H1 (cell line): ENCODE data around the gene NGFR. TPM values are rescaled to one million over a fixed set of nuclear protein-coding genes. Genes with fewer than 3 reads are reported as not detected.

ENCODE experiments used
- CTCF ChIA-PET: fragments of 300-600 bp; sonication (Branson Sonifier 250); formaldehyde crosslinking; loops from one replicate; lab custom pipeline; 2021; ENCODE audit not compliant: partially characterized antibody; lab: Charles Lee
- POLR2A ChIA-PET: fragments of 300-600 bp; sonication (Branson Sonifier 250); formaldehyde crosslinking; loops from one replicate; lab custom pipeline; 2021; ENCODE audit warnings: inconsistent platforms; ENCODE audit not compliant: partially characterized antibody; lab: Charles Lee
- DNase-seq, 2 experiments: peaks; one replicate each; pipeline versions ENCODE4 v3.0.0 to v3.0.0-alpha.2; 2010 to 2022; ENCODE audit warnings: low spot score in 2 of 2, low read depth in 1 of 2, mixed read lengths in 1 of 2
- FAIRE-seq: peaks from 2 replicates; lab custom pipeline; 2011; peaks lifted over from hg19 to GRCh38; lab: Jason Lieb, UNC
- H2AFZ ChIP-seq: 2 replicates; pipeline ENCODE4 v1.8.1; 2012; ENCODE audit warnings: low read length, inconsistent platforms
- H2AK5ac ChIP-seq: 2 replicates; pipeline ENCODE4 v1.6.1; 2013; ENCODE audit warnings: low read depth, low read length
- H2BK120ac ChIP-seq: replicated peaks from 2 replicates; pipeline ENCODE3; 2013; ENCODE audit warnings: low read depth, low read length, inconsistent platforms
- H2BK12ac ChIP-seq: 2 replicates; pipeline ENCODE4 v1.6.1; 2013; ENCODE audit warnings: low read depth, low read length
- H2BK15ac ChIP-seq: 2 replicates; pipeline ENCODE4 v1.6.1; 2013; ENCODE audit warnings: low read length
- H2BK20ac ChIP-seq: 2 replicates; pipeline ENCODE4 v1.6.1; 2013; ENCODE audit warnings: low read length
- H2BK5ac ChIP-seq: 2 replicates; pipeline ENCODE4 v1.6.1; 2013; ENCODE audit warnings: low read depth, low read length
- H3K14ac ChIP-seq: 2 replicates; pipeline ENCODE4 v1.6.1; 2013; ENCODE audit warnings: inconsistent platforms; ENCODE audit not compliant: insufficient read length
- H3K18ac ChIP-seq: 2 replicates; pipeline ENCODE4 v1.6.1; 2013; ENCODE audit warnings: low read length; ENCODE audit errors: extremely low read depth
- H3K23ac ChIP-seq: 2 replicates; pipeline ENCODE4 v1.6.1; 2013; ENCODE audit warnings: inconsistent platforms; ENCODE audit not compliant: insufficient read length
- H3K23me2 ChIP-seq: 2 replicates; pipeline ENCODE4 v1.6.1; 2013; ENCODE audit warnings: low read depth, low read length
- H3K27ac ChIP-seq: 2 replicates; pipeline ENCODE4 v1.6.1; 2011; ENCODE audit warnings: low read depth, low read length, inconsistent platforms
- H3K27me3 ChIP-seq, 4 experiments: replicated peaks in 1 of 4; 1 replicate in 1 of 4; 2 replicates in 3 of 4; pipeline versions ENCODE4 v1.6.1 to v1.8.1; 2011 to 2013; ENCODE audit warnings: low read length in 3 of 4, mild to moderate bottlenecking in 3 of 4, inconsistent platforms in 2 of 4, mixed read lengths in 2 of 4, moderate library complexity in 1 of 4; ENCODE audit not compliant: control insufficient read depth in 3 of 4, insufficient read depth in 3 of 4; ENCODE audit errors: extremely low read depth in 1 of 4
- H3K36me3 ChIP-seq, 4 experiments: 2 replicates each; pipeline versions ENCODE4 v1.6.1 to v1.8.1; 2011 to 2013; ENCODE audit warnings: mild to moderate bottlenecking in 4 of 4, low read length in 3 of 4, moderate library complexity in 2 of 4, control low read depth in 1 of 4, inconsistent platforms in 1 of 4; ENCODE audit not compliant: insufficient read depth in 4 of 4, control insufficient read depth in 2 of 4
- H3K4ac ChIP-seq: replicated peaks from 2 replicates; pipeline ENCODE3; 2013; ENCODE audit warnings: low read length, low read depth, mixed read lengths, inconsistent platforms; ENCODE audit not compliant: insufficient read length
- H3K4me1 ChIP-seq, 4 experiments: replicated peaks in 1 of 4; 1 replicate in 1 of 4; 2 replicates in 3 of 4; pipeline versions ENCODE4 v1.6.1 to v1.8.1; 2011 to 2013; ENCODE audit warnings: low read length in 3 of 4, inconsistent platforms in 2 of 4, mixed read lengths in 1 of 4; ENCODE audit not compliant: insufficient read depth in 4 of 4, control insufficient read depth in 3 of 4
- H3K4me2 ChIP-seq, 2 experiments: 2 replicates each; pipeline versions ENCODE4 v1.6.1 to v1.8.1; 2011 to 2013; ENCODE audit warnings: low read depth in 2 of 2, low read length in 2 of 2, control low read depth in 1 of 2, inconsistent platforms in 1 of 2, mild to moderate bottlenecking in 1 of 2; ENCODE audit not compliant: insufficient read depth in 1 of 2
- H3K4me3 ChIP-seq, 4 experiments: fragments of 200-600, 300-600 bp in 1 of 4; sonication (generic), shearing (Covaris generic), sonication (Bioruptor Twin) in 1 of 4; 2 replicates each; pipeline versions ENCODE4 v1.5.1 to v1.8.1; 2011 to 2016; ENCODE audit warnings: low read length in 4 of 4, low read depth in 3 of 4, control low read depth in 2 of 4, inconsistent platforms in 2 of 4, mild to moderate bottlenecking in 2 of 4, mixed read lengths in 1 of 4, moderate library complexity in 1 of 4; ENCODE audit not compliant: insufficient read depth in 2 of 4; ENCODE audit errors: extremely low read depth in 1 of 4
- H3K56ac ChIP-seq: replicated peaks from 2 replicates; pipeline ENCODE3; 2013; ENCODE audit warnings: low read depth, mild to moderate bottlenecking, mixed read lengths, low read length, inconsistent platforms; ENCODE audit not compliant: insufficient read length
- H3K79me1 ChIP-seq: 2 replicates; pipeline ENCODE4 v1.6.1; 2013; ENCODE audit warnings: low read depth, low read length, control low read depth
- H3K79me2 ChIP-seq, 2 experiments: 2 replicates each; pipeline versions ENCODE4 v1.6.1 to v1.8.1; 2012 to 2013; ENCODE audit warnings: low read length in 2 of 2, mild to moderate bottlenecking in 2 of 2, inconsistent platforms in 1 of 2; ENCODE audit not compliant: insufficient read depth in 2 of 2, control insufficient read depth in 1 of 2
- H3K9ac ChIP-seq, 4 experiments: replicated peaks in 1 of 4; 1 replicate in 1 of 4; 2 replicates in 3 of 4; pipeline versions ENCODE4 v1.6.1 to v1.8.1; 2011 to 2013; ENCODE audit warnings: low read depth in 3 of 4, low read length in 3 of 4, control low read depth in 2 of 4, mild to moderate bottlenecking in 2 of 4, moderate library complexity in 2 of 4, inconsistent platforms in 1 of 4; ENCODE audit errors: extremely low read depth in 1 of 4
- H3K9me3 ChIP-seq, 2 experiments: 2 replicates each; pipeline versions ENCODE4 v1.6.1 to v1.8.1; 2012 to 2013; ENCODE audit warnings: mild to moderate bottlenecking in 2 of 2, moderate library complexity in 2 of 2, control low read depth in 1 of 2, inconsistent platforms in 1 of 2, low read depth in 1 of 2, low read length in 1 of 2, mixed read lengths in 1 of 2; ENCODE audit not compliant: insufficient read depth in 2 of 2
- H4K20me1 ChIP-seq, 2 experiments: replicated peaks in 1 of 2; 2 replicates each; pipeline versions ENCODE3 to v1.8.1; 2011 to 2013; ENCODE audit warnings: inconsistent platforms in 2 of 2, low read length in 2 of 2, mild to moderate bottlenecking in 1 of 2; ENCODE audit not compliant: insufficient read depth in 2 of 2, control insufficient read depth in 1 of 2
- H4K5ac ChIP-seq: 2 replicates; pipeline ENCODE4 v1.6.1; 2013; ENCODE audit warnings: low read length, low read depth, mixed read lengths, inconsistent platforms; ENCODE audit not compliant: insufficient read length
- H4K8ac ChIP-seq: 2 replicates; pipeline ENCODE4 v1.8.0; 2013; ENCODE audit warnings: mild to moderate bottlenecking, moderate library complexity, low read length, inconsistent platforms; ENCODE audit not compliant: insufficient read depth; ENCODE audit errors: extremely low read depth
- H4K91ac ChIP-seq: replicated peaks from 2 replicates; pipeline ENCODE3; 2013; ENCODE audit warnings: low read length, mixed read lengths, inconsistent platforms; ENCODE audit not compliant: insufficient read length
- CHD2 ChIP-seq: IDR thresholded peaks from 2 replicates; pipeline ENCODE4 v1.6.1; 2012; ENCODE audit warnings: low read length, improper control_type of control experiment
- GTF2F1 ChIP-seq: IDR thresholded peaks from 2 replicates; pipeline ENCODE4 v1.6.1; 2012; ENCODE audit warnings: low read depth, low read length, improper control_type of control experiment, borderline replicate concordance
- RAD21 ChIP-seq, 2 experiments: IDR thresholded peaks in 1 of 2; conservative IDR thresholded peaks in 1 of 2; 2 replicates each; pipeline ENCODE4 v1.6.1; 2011; ENCODE audit warnings: low read depth in 2 of 2, low read length in 2 of 2, improper control_type of control experiment in 1 of 2, inconsistent platforms in 1 of 2, mild to moderate bottlenecking in 1 of 2, moderate library complexity in 1 of 2
- USF2 ChIP-seq: IDR thresholded peaks from 2 replicates; pipeline ENCODE4 v1.6.1; 2011; ENCODE audit warnings: low read length, improper control_type of control experiment
- WGBS, 2 experiments: shearing (Covaris generic) in 1 of 2; methylation state at CpG; one replicate each; pipeline versions ENCODE4 v1.1.6 to v1.1.7; 2013 to 2015; ENCODE audit warnings: low lambda C conversion rate in 2 of 2, mixed read lengths in 2 of 2, inconsistent platforms in 1 of 2, low coverage in 1 of 2, missing lambda C conversion rate in 1 of 2; ENCODE audit not compliant: insufficient replicate concordance in 2 of 2, insufficient coverage in 1 of 2, insufficient read length in 1 of 2; ENCODE audit errors: extremely low coverage in 1 of 2, missing lambda C conversion rate in 1 of 2; 5-methylcytosine and 5-hydroxymethylcytosine counted together
- polyA plus RNA-seq, 7 experiments: library from polyadenylated mRNA; depleted of rRNA in 3 of 7; stranded (reverse) in 5 of 7; unstranded in 2 of 7; fragments of >200 nt in 5 of 7; fragments of 200-250 nt in 2 of 7; gene quantifications; 1 replicate in 5 of 7; 2 replicates in 1 of 7; 4 replicates in 1 of 7; pipeline versions ENCODE4 v1.2.1 to v1.2.3, GENCODE V29; 2011 to 2013; ENCODE audit warnings: missing spikeins in 2 of 7, mixed read lengths in 2 of 7
- total RNA-seq: library from RNA; stranded (reverse); fragmentation: NEBNext Ultra II Directional; extraction: Animal tissue kit (Norgen Biotek cat#: 25700); gene quantifications from 2 replicates; pipeline ENCODE4 v1.2.1, GENCODE V29; 2021

Gene NGFR
- total and polyA plus RNA-seq, 2 of the 8 experiments (the other 6 are each of a cell fraction or from before 2014, with no cell fraction given), result 8.1 to 10.3 TPM

GRCh38 chr17:49464049-49464448, 31.0 kb upstream of the NGFR start:
- no peaks in the 10 kb centered on the region for H3K23me2 ChIP-seq
- no peak overlapping the region for H3K4ac ChIP-seq
- TF ChIP-seq CHD2, result no peak
- TF ChIP-seq RAD21 (IDR thresholded peaks at IDR 0.05 in 1 of 2, conservative IDR thresholded peaks at IDR 0.05 in 1 of 2; ENCODE audit: low read depth in 2 of 2, low read length in 2 of 2), result no peak
- no peak for TF ChIP-seq USF2
- no peak for TF ChIP-seq GTF2F1
- no peak overlapping the region for H2BK12ac ChIP-seq
- H4K20me1 ChIP-seq, result peaks cover 0 to 1% of the 10 kb centered on the region in 2 experiments
- H3K27me3 ChIP-seq, result peaks cover 0 to 7% (median 3%) of the 10 kb centered on the region in 4 experiments; a peak in 4 of 7 replicates
- no peak overlapping the region for H3K4me3 ChIP-seq
- H2BK5ac ChIP-seq, result no peak overlapping the region
- H3K79me2 ChIP-seq, result no peaks in the 10 kb centered on the region
- no peaks in the 10 kb centered on the region for H3K79me1 ChIP-seq
- no peak overlapping the region for H4K5ac ChIP-seq
- peaks cover 0 to 2% (median 0%) of the 10 kb centered on the region in 4 experiments; a peak in 2 of 7 replicates for H3K4me1 ChIP-seq
- 91% methylated on average over 2 of the region's 2 CpGs; no CpG with 5 or more reads in 1 of the 2 experiments for WGBS, 2 experiments
- ChIA-PET POLR2A (no interaction called here), CTCF (interaction anchor here (0.7 to 1.7 kb wide), 7 partner anchors 9 to 93 kb away, joined by 3 to 5 read pairs (median 4); no protein-coding TSS in a partner anchor)
- no peak overlapping the region for H3K18ac ChIP-seq
- H3K9ac ChIP-seq, result no peak overlapping the region
- H2BK20ac ChIP-seq, result no peak overlapping the region
- no peak overlapping the region for H3K4me2 ChIP-seq
- H3K9me3 ChIP-seq, result 0 out of 4 replicates have a peak, but pooled peaks cover 0 to 6% of the 10 kb centered on the region in 2 experiments
- H3K14ac ChIP-seq, result no peak overlapping the region
- H3K23ac ChIP-seq, result no peak overlapping the region
- H2AK5ac ChIP-seq, result no peak overlapping the region
- H2BK120ac ChIP-seq, result no peak overlapping the region
- H3K27ac ChIP-seq, result no peak overlapping the region
- no peak overlapping the region for H3K56ac ChIP-seq
- no peak overlapping the region for H2AFZ ChIP-seq
- H4K8ac ChIP-seq, result no peak overlapping the region
- H3K36me3 ChIP-seq, result no peaks in the 10 kb centered on the region
- no peak overlapping the region for H4K91ac ChIP-seq
- FAIRE-seq, result no peak
- H2BK15ac ChIP-seq, result no peak overlapping the region
- no peak for DNase-seq
